H1 (cell line): ENCODE results near the gene NUP58. TPM values are rescaled to one million over a fixed set of nuclear protein-coding genes. Genes with fewer than 3 reads are reported as not detected.

ENCODE experiments used
- CTCF ChIA-PET: fragments of 300-600 bp; sonication (Branson Sonifier 250); formaldehyde crosslinking; loops from one replicate; lab custom pipeline; 2021; ENCODE audit not compliant: partially characterized antibody; lab: Charles Lee
- POLR2A ChIA-PET: fragments of 300-600 bp; sonication (Branson Sonifier 250); formaldehyde crosslinking; loops from one replicate; lab custom pipeline; 2021; ENCODE audit warnings: inconsistent platforms; ENCODE audit not compliant: partially characterized antibody; lab: Charles Lee
- DNase-seq, 2 experiments: peaks; one replicate each; pipeline versions ENCODE4 v3.0.0 to v3.0.0-alpha.2; 2010 to 2022; ENCODE audit warnings: low spot score in 2 of 2, low read depth in 1 of 2, mixed read lengths in 1 of 2
- FAIRE-seq: peaks from 2 replicates; lab custom pipeline; 2011; peaks lifted over from hg19 to GRCh38; lab: Jason Lieb, UNC
- H2AFZ ChIP-seq: 2 replicates; pipeline ENCODE4 v1.8.1; 2012; ENCODE audit warnings: low read length, inconsistent platforms
- H2AK5ac ChIP-seq: 2 replicates; pipeline ENCODE4 v1.6.1; 2013; ENCODE audit warnings: low read depth, low read length
- H2BK120ac ChIP-seq: replicated peaks from 2 replicates; pipeline ENCODE3; 2013; ENCODE audit warnings: low read depth, low read length, inconsistent platforms
- H2BK12ac ChIP-seq: 2 replicates; pipeline ENCODE4 v1.6.1; 2013; ENCODE audit warnings: low read depth, low read length
- H2BK15ac ChIP-seq: 2 replicates; pipeline ENCODE4 v1.6.1; 2013; ENCODE audit warnings: low read length
- H2BK20ac ChIP-seq: 2 replicates; pipeline ENCODE4 v1.6.1; 2013; ENCODE audit warnings: low read length
- H2BK5ac ChIP-seq: 2 replicates; pipeline ENCODE4 v1.6.1; 2013; ENCODE audit warnings: low read depth, low read length
- H3K14ac ChIP-seq: 2 replicates; pipeline ENCODE4 v1.6.1; 2013; ENCODE audit warnings: inconsistent platforms; ENCODE audit not compliant: insufficient read length
- H3K18ac ChIP-seq: 2 replicates; pipeline ENCODE4 v1.6.1; 2013; ENCODE audit warnings: low read length; ENCODE audit errors: extremely low read depth
- H3K23ac ChIP-seq: 2 replicates; pipeline ENCODE4 v1.6.1; 2013; ENCODE audit warnings: inconsistent platforms; ENCODE audit not compliant: insufficient read length
- H3K23me2 ChIP-seq: 2 replicates; pipeline ENCODE4 v1.6.1; 2013; ENCODE audit warnings: low read depth, low read length
- H3K27ac ChIP-seq: 2 replicates; pipeline ENCODE4 v1.6.1; 2011; ENCODE audit warnings: low read depth, low read length, inconsistent platforms
- H3K27me3 ChIP-seq, 4 experiments: replicated peaks in 1 of 4; 1 replicate in 1 of 4; 2 replicates in 3 of 4; pipeline versions ENCODE4 v1.6.1 to v1.8.1; 2011 to 2013; ENCODE audit warnings: low read length in 3 of 4, mild to moderate bottlenecking in 3 of 4, inconsistent platforms in 2 of 4, mixed read lengths in 2 of 4, moderate library complexity in 1 of 4; ENCODE audit not compliant: control insufficient read depth in 3 of 4, insufficient read depth in 3 of 4; ENCODE audit errors: extremely low read depth in 1 of 4
- H3K36me3 ChIP-seq, 4 experiments: 2 replicates each; pipeline versions ENCODE4 v1.6.1 to v1.8.1; 2011 to 2013; ENCODE audit warnings: mild to moderate bottlenecking in 4 of 4, low read length in 3 of 4, moderate library complexity in 2 of 4, control low read depth in 1 of 4, inconsistent platforms in 1 of 4; ENCODE audit not compliant: insufficient read depth in 4 of 4, control insufficient read depth in 2 of 4
- H3K4ac ChIP-seq: replicated peaks from 2 replicates; pipeline ENCODE3; 2013; ENCODE audit warnings: low read length, low read depth, mixed read lengths, inconsistent platforms; ENCODE audit not compliant: insufficient read length
- H3K4me1 ChIP-seq, 4 experiments: replicated peaks in 1 of 4; 1 replicate in 1 of 4; 2 replicates in 3 of 4; pipeline versions ENCODE4 v1.6.1 to v1.8.1; 2011 to 2013; ENCODE audit warnings: low read length in 3 of 4, inconsistent platforms in 2 of 4, mixed read lengths in 1 of 4; ENCODE audit not compliant: insufficient read depth in 4 of 4, control insufficient read depth in 3 of 4
- H3K4me2 ChIP-seq, 2 experiments: 2 replicates each; pipeline versions ENCODE4 v1.6.1 to v1.8.1; 2011 to 2013; ENCODE audit warnings: low read depth in 2 of 2, low read length in 2 of 2, control low read depth in 1 of 2, inconsistent platforms in 1 of 2, mild to moderate bottlenecking in 1 of 2; ENCODE audit not compliant: insufficient read depth in 1 of 2
- H3K4me3 ChIP-seq, 4 experiments: fragments of 200-600, 300-600 bp in 1 of 4; sonication (generic), shearing (Covaris generic), sonication (Bioruptor Twin) in 1 of 4; 2 replicates each; pipeline versions ENCODE4 v1.5.1 to v1.8.1; 2011 to 2016; ENCODE audit warnings: low read length in 4 of 4, low read depth in 3 of 4, control low read depth in 2 of 4, inconsistent platforms in 2 of 4, mild to moderate bottlenecking in 2 of 4, mixed read lengths in 1 of 4, moderate library complexity in 1 of 4; ENCODE audit not compliant: insufficient read depth in 2 of 4; ENCODE audit errors: extremely low read depth in 1 of 4
- H3K56ac ChIP-seq: replicated peaks from 2 replicates; pipeline ENCODE3; 2013; ENCODE audit warnings: low read depth, mild to moderate bottlenecking, mixed read lengths, low read length, inconsistent platforms; ENCODE audit not compliant: insufficient read length
- H3K79me1 ChIP-seq: 2 replicates; pipeline ENCODE4 v1.6.1; 2013; ENCODE audit warnings: low read depth, low read length, control low read depth
- H3K79me2 ChIP-seq, 2 experiments: 2 replicates each; pipeline versions ENCODE4 v1.6.1 to v1.8.1; 2012 to 2013; ENCODE audit warnings: low read length in 2 of 2, mild to moderate bottlenecking in 2 of 2, inconsistent platforms in 1 of 2; ENCODE audit not compliant: insufficient read depth in 2 of 2, control insufficient read depth in 1 of 2
- H3K9ac ChIP-seq, 4 experiments: replicated peaks in 1 of 4; 1 replicate in 1 of 4; 2 replicates in 3 of 4; pipeline versions ENCODE4 v1.6.1 to v1.8.1; 2011 to 2013; ENCODE audit warnings: low read depth in 3 of 4, low read length in 3 of 4, control low read depth in 2 of 4, mild to moderate bottlenecking in 2 of 4, moderate library complexity in 2 of 4, inconsistent platforms in 1 of 4; ENCODE audit errors: extremely low read depth in 1 of 4
- H3K9me3 ChIP-seq, 2 experiments: 2 replicates each; pipeline versions ENCODE4 v1.6.1 to v1.8.1; 2012 to 2013; ENCODE audit warnings: mild to moderate bottlenecking in 2 of 2, moderate library complexity in 2 of 2, control low read depth in 1 of 2, inconsistent platforms in 1 of 2, low read depth in 1 of 2, low read length in 1 of 2, mixed read lengths in 1 of 2; ENCODE audit not compliant: insufficient read depth in 2 of 2
- H4K20me1 ChIP-seq, 2 experiments: replicated peaks in 1 of 2; 2 replicates each; pipeline versions ENCODE3 to v1.8.1; 2011 to 2013; ENCODE audit warnings: inconsistent platforms in 2 of 2, low read length in 2 of 2, mild to moderate bottlenecking in 1 of 2; ENCODE audit not compliant: insufficient read depth in 2 of 2, control insufficient read depth in 1 of 2
- H4K5ac ChIP-seq: 2 replicates; pipeline ENCODE4 v1.6.1; 2013; ENCODE audit warnings: low read length, low read depth, mixed read lengths, inconsistent platforms; ENCODE audit not compliant: insufficient read length
- H4K8ac ChIP-seq: 2 replicates; pipeline ENCODE4 v1.8.0; 2013; ENCODE audit warnings: mild to moderate bottlenecking, moderate library complexity, low read length, inconsistent platforms; ENCODE audit not compliant: insufficient read depth; ENCODE audit errors: extremely low read depth
- H4K91ac ChIP-seq: replicated peaks from 2 replicates; pipeline ENCODE3; 2013; ENCODE audit warnings: low read length, mixed read lengths, inconsistent platforms; ENCODE audit not compliant: insufficient read length
- GTF2F1 ChIP-seq: IDR thresholded peaks from 2 replicates; pipeline ENCODE4 v1.6.1; 2012; ENCODE audit warnings: low read depth, low read length, improper control_type of control experiment, borderline replicate concordance
- RBBP5 ChIP-seq: IDR thresholded peaks from 2 replicates; pipeline ENCODE4 v1.7.1; 2012; ENCODE audit warnings: low read depth, mild to moderate bottlenecking, inconsistent platforms, low read length, moderate library complexity, borderline replicate concordance
- SIX5 ChIP-seq: IDR thresholded peaks from 2 replicates; pipeline ENCODE4 v1.6.1; 2011; ENCODE audit warnings: mild to moderate bottlenecking, low read depth, low read length
- SP2 ChIP-seq: IDR thresholded peaks from 2 replicates; pipeline ENCODE4 v1.6.1; 2012; ENCODE audit warnings: mild to moderate bottlenecking, low read length, inconsistent platforms
- SUZ12 ChIP-seq: fragments of 200-600 bp; sonication (generic); IDR thresholded peaks from 2 replicates; pipeline ENCODE4 v1.6.1; 2012; ENCODE audit warnings: mild to moderate bottlenecking, inconsistent platforms, low read length, moderate library complexity, mixed read lengths
- WGBS, 2 experiments: shearing (Covaris generic) in 1 of 2; methylation state at CpG; one replicate each; pipeline versions ENCODE4 v1.1.6 to v1.1.7; 2013 to 2015; ENCODE audit warnings: low lambda C conversion rate in 2 of 2, mixed read lengths in 2 of 2, inconsistent platforms in 1 of 2, low coverage in 1 of 2, missing lambda C conversion rate in 1 of 2; ENCODE audit not compliant: insufficient replicate concordance in 2 of 2, insufficient coverage in 1 of 2, insufficient read length in 1 of 2; ENCODE audit errors: extremely low coverage in 1 of 2, missing lambda C conversion rate in 1 of 2; 5-methylcytosine and 5-hydroxymethylcytosine counted together
- polyA plus RNA-seq, 7 experiments: library from polyadenylated mRNA; depleted of rRNA in 3 of 7; stranded (reverse) in 5 of 7; unstranded in 2 of 7; fragments of >200 nt in 5 of 7; fragments of 200-250 nt in 2 of 7; gene quantifications; 1 replicate in 5 of 7; 2 replicates in 1 of 7; 4 replicates in 1 of 7; pipeline versions ENCODE4 v1.2.1 to v1.2.3, GENCODE V29; 2011 to 2013; ENCODE audit warnings: missing spikeins in 2 of 7, mixed read lengths in 2 of 7
- total RNA-seq: library from RNA; stranded (reverse); fragmentation: NEBNext Ultra II Directional; extraction: Animal tissue kit (Norgen Biotek cat#: 25700); gene quantifications from 2 replicates; pipeline ENCODE4 v1.2.1, GENCODE V29; 2021
- TF ChIP-seq, protein P1 (sequence below): IDR thresholded peaks from 2 replicates; pipeline ENCODE4 v1.6.1; 2011; ENCODE audit warnings: low read length, improper control_type of control experiment

NUP58 gene
- total and polyA plus RNA-seq, 2 of the 8 experiments (the other 6 are each of a cell fraction or from before 2014, with no cell fraction given), result 35.0 to 53.8 TPM

DNA sequence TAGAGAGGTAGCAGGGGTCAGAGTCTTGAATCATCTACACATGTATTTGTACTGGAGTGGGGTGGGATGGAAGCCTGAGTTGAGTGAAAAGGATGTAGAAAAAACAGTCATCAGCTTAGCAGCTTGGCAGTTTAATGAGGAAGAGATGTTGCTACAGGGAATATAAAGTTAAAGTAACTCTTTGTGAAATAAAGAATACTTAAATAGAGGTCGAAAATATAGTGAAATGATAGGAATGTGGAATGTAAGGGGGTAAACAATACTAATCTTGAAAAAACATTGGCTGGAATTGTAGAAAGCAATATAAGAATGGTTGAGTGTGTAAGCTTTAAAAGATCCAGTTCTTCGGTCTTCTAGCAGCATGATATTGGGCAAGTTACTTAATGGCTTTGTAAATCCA lies 22.7 kb downstream of the NUP58 start:
- Histone ChIP-seq H3K4me2 (no peak overlapping the region), H3K18ac (no peak overlapping the region), H2BK12ac (no peak overlapping the region), H3K4ac (no peak overlapping the region), H3K27ac (no peak overlapping the region), H3K36me3 (peaks cover 8 to 79% (median 47%) of the 10 kb centered on the region in 4 experiments), H3K79me2 (no peaks in the 10 kb centered on the region), H3K23ac (no peak overlapping the region), H2BK15ac (no peak overlapping the region), H3K14ac (no peak overlapping the region), H2BK120ac (no peak overlapping the region), H4K8ac (no peak overlapping the region), H3K4me1 (no peaks in the 10 kb centered on the region), H2BK20ac (no peak overlapping the region), H3K9me3 (no peaks in the 10 kb centered on the region), H3K79me1 (no peaks in the 10 kb centered on the region), H3K27me3 (no peaks in the 10 kb centered on the region), H3K4me3 (no peak overlapping the region), H2AFZ (no peak overlapping the region), H3K56ac (no peak overlapping the region), H3K9ac (no peak overlapping the region), H2BK5ac (no peak overlapping the region), H4K91ac (no peak overlapping the region), H4K20me1 (peaks cover 0 to 2% of the 10 kb centered on the region in 2 experiments), H4K5ac (no peak overlapping the region), H3K23me2 (no peaks in the 10 kb centered on the region), H2AK5ac (no peak overlapping the region)
- DNase-seq (no peak), FAIRE-seq (no peak)
- CTCF ChIA-PET, result no interaction called here
- TF ChIP-seq SIX5 (no peak), GTF2F1 (no peak), SP2 (no peak), RBBP5 (no peak), SUZ12 (no peak)
- TF ChIP-seq, protein P1, sequence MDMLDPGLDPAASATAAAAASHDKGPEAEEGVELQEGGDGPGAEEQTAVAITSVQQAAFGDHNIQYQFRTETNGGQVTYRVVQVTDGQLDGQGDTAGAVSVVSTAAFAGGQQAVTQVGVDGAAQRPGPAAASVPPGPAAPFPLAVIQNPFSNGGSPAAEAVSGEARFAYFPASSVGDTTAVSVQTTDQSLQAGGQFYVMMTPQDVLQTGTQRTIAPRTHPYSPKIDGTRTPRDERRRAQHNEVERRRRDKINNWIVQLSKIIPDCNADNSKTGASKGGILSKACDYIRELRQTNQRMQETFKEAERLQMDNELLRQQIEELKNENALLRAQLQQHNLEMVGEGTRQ, result no peak
- whole genome bisulfite sequencing, 2 experiments, result 88 to 100% methylated on average over 1 to 2 of the region's 2 CpGs
- POLR2A ChIA-PET, result interaction anchor here (1.0 to 1.1 kb wide), 2 partner anchors 9 to 12 kb away, joined by 4 to 6 read pairs; no protein-coding TSS in a partner anchor
